HG03521 (cell line): ENCODE data around the gene STAP2.
"Not testable (repeated sequence)": the region's sequence is repeated elsewhere in the genome, so short reads cannot be mapped to it uniquely, and the experiment has no call there.

Source experiments
- ATAC-seq: cut with Tn5 transposase; IDR thresholded peaks from one replicate; pipeline ENCODE4 v1.9.1; 2021; ENCODE audit warnings: mild to moderate bottlenecking, moderate library complexity; ENCODE audit not compliant: unreplicated experiment

STAP2 gene

DNA sequence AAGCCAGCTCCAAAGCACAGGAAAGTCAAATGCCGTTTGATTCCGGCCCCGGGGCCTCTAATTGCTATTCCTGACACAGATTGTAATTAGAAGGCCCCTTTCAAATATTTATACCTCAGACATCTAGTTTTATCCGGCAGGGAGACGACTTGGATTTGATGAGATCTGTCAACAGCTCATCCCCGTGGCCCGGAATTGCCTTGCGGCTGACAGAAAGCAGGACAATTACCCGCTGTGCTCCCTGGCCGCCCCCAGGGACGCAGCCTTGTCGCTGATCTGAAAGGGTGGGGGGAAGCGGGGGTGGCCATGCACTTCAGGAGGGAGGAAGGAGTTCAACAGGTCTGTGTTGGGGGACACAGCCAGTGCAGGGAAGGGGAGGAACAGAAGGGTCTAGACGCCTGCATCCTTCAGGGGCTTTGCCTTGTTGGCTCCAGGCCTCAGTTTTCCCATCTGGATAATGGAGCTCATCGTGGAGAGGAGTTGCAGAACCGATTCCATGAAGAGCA lies 61.4 kb downstream of the STAP2 start:
- ATAC-seq = no peak

DNA sequence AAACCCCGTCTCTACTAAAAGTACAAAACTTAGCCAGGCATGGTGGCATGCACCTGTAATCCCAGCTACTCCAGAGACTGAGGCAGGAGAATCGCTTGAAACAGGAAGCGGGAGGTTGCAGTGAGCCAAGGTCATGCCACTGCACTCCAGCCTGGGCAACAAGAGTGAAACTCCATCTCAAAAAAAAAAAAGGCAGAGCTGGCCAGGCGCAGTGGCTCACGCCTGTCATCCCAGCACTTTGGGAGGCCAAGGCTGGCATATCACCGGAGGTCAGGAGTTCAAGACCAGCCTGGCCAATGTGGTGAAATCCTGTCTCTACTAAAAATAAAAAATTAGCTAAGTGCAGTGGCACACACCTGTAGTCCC lies 64.3 kb downstream of the STAP2 start:
- ATAC-seq = not testable (repeated sequence)
